HCT116 (cell line): Measurements from ENCODE around the gene OR6X1. TPM values are rescaled to one million over a fixed set of nuclear protein-coding genes. Genes with fewer than 3 reads are reported as not detected.

ENCODE experiments used
- ATAC-seq: fragments of 200-7000 bp; cut with Tn5 transposase; 2 replicates; pipeline ENCODE4 v1.9.1; 2020; ENCODE audit warnings: mild to moderate bottlenecking, moderate library complexity
- BruUV-seq: library from RNA; stranded (reverse); fragments of 400-500 nt; replicated peaks from 2 replicates; lab custom pipeline; 2021; lab: Mats Ljungman, UMichigan
- CTCF ChIA-PET: fragments of 300-600 bp; sonication (Branson Sonifier 250); formaldehyde crosslinking; loops from one replicate; lab custom pipeline; 2021; ENCODE audit warnings: antibody characterized with exemption; lab: Charles Lee
- POLR2A ChIA-PET: fragments of 300-600, 350-600 bp; sonication (Branson Sonifier 250); formaldehyde crosslinking; loops from one replicate; lab custom pipeline; 2021; ENCODE audit warnings: antibody characterized with exemption; lab: Charles Lee
- RAD21 ChIA-PET, 2 experiments: fragments of 300-600 bp; sonication (Branson Sonifier 250); formaldehyde crosslinking; loops; one replicate each; lab custom pipeline; 2023; ENCODE audit warnings: low total read pairs in 2 of 2; ENCODE audit not compliant: uncharacterized antibody in 2 of 2, unreplicated experiment in 2 of 2, low non-redundant PET in 1 of 2; lab: Charles Lee
- DNase-seq: peaks from one replicate; pipeline ENCODE4 v3.0.0-alpha.2; 2010; ENCODE audit warnings: low read depth, low spot score
- H2AFZ ChIP-seq: fragments of 200-600 bp; shearing (Covaris generic), sonication (generic); 2 replicates; pipeline ENCODE4 v1.6.1; 2017; ENCODE audit warnings: low read depth, mixed run types, mixed read lengths, antibody characterized with exemption, low read length; ENCODE audit not compliant: poor library complexity, severe bottlenecking
- H3K27ac ChIP-seq: 2 replicates; pipeline ENCODE4 v1.5.1; 2012; ENCODE audit warnings: low read depth, low read length
- H3K27me3 ChIP-seq: fragments of 200-600 bp; sonication (generic); 2 replicates; pipeline ENCODE4 v1.6.1; 2016; ENCODE audit warnings: mixed run types, low read length, mixed read lengths; ENCODE audit not compliant: insufficient read depth
- H3K36me3 ChIP-seq, 2 experiments: fragments of 200-500 bp in 1 of 2; fragments of 200-600 bp in 1 of 2; sonication (Bioruptor generic) in 1 of 2; sonication (generic) in 1 of 2; 2 replicates each; pipeline versions ENCODE4 v1.5.1 to v1.6.1; 2014 to 2016; ENCODE audit warnings: low read length in 2 of 2, inconsistent platforms in 1 of 2, mixed read lengths in 1 of 2, mixed run types in 1 of 2; ENCODE audit not compliant: insufficient read depth in 2 of 2, control insufficient read depth in 1 of 2
- H3K4me1 ChIP-seq, 2 experiments: fragments of 200-600 bp in 1 of 2; sonication (generic) in 1 of 2; 2 replicates each; pipeline versions ENCODE4 v1.5.1 to v1.6.1; 2012 to 2017; ENCODE audit warnings: low read length in 2 of 2, inconsistent platforms in 1 of 2, mild to moderate bottlenecking in 1 of 2, mixed read lengths in 1 of 2, mixed run types in 1 of 2, moderate library complexity in 1 of 2; ENCODE audit not compliant: insufficient read depth in 2 of 2, control insufficient read depth in 1 of 2
- H3K4me2 ChIP-seq: fragments of 200-600 bp; sonication (generic); 2 replicates; pipeline ENCODE4 v1.6.1; 2017; ENCODE audit warnings: mixed run types, low read length, mixed read lengths
- H3K4me3 ChIP-seq, 2 experiments: fragments of 200-600 bp in 1 of 2; sonication (generic) in 1 of 2; replicated peaks in 1 of 2; 2 replicates each; pipeline ENCODE4 v1.5.1; 2011 to 2016; ENCODE audit warnings: low read length in 2 of 2, control low read depth in 1 of 2, low read depth in 1 of 2, mild to moderate bottlenecking in 1 of 2, mixed read lengths in 1 of 2, mixed run types in 1 of 2
- H3K79me2 ChIP-seq: fragments of 200-600 bp; sonication (generic); 2 replicates; pipeline ENCODE4 v1.6.1; 2017; ENCODE audit warnings: mild to moderate bottlenecking, mixed run types, low read length, moderate library complexity, mixed read lengths; ENCODE audit not compliant: insufficient read depth
- H3K9ac ChIP-seq: fragments of 200-600 bp; sonication (generic); 2 replicates; pipeline ENCODE4 v1.6.1; 2016; ENCODE audit warnings: low read length, mixed read lengths
- H3K9me2 ChIP-seq: fragments of 200-600 bp; sonication (generic), shearing (Covaris generic); 2 replicates; pipeline ENCODE4 v1.6.1; 2017; ENCODE audit warnings: mixed run types, mild to moderate bottlenecking, moderate library complexity; ENCODE audit not compliant: insufficient read depth
- H3K9me3 ChIP-seq, 2 experiments: fragments of 200-500 bp in 1 of 2; fragments of 200-600 bp in 1 of 2; sonication (Bioruptor generic) in 1 of 2; sonication (generic) in 1 of 2; 2 replicates each; pipeline ENCODE4 v1.6.1; 2014 to 2017; ENCODE audit warnings: low read length in 2 of 2, mixed read lengths in 2 of 2, inconsistent platforms in 1 of 2, low read depth in 1 of 2, mild to moderate bottlenecking in 1 of 2, mixed run types in 1 of 2, moderate library complexity in 1 of 2; ENCODE audit not compliant: control insufficient read depth in 1 of 2, insufficient read depth in 1 of 2
- H4K20me1 ChIP-seq: fragments of 200-600 bp; sonication (generic), shearing (Covaris generic); 2 replicates; pipeline ENCODE4 v1.6.1; 2017; ENCODE audit warnings: mixed run types, mild to moderate bottlenecking, moderate library complexity; ENCODE audit not compliant: insufficient read depth
- CBX3 ChIP-seq: IDR thresholded peaks from 2 replicates; pipeline ENCODE4 v1.6.1; 2012; ENCODE audit warnings: low read depth
- CEBPB ChIP-seq: IDR thresholded peaks from 2 replicates; pipeline ENCODE4 v1.6.1; 2012; ENCODE audit warnings: low read depth
- CTCF ChIP-seq, 3 experiments: fragments of 200-600 bp in 1 of 3; sonication (generic) in 1 of 3; IDR thresholded peaks in 2 of 3; conservative IDR thresholded peaks in 1 of 3; 2 replicates each; pipeline ENCODE4 v1.5.1; 2012 to 2017; ENCODE audit warnings: low read depth in 2 of 3, low read length in 2 of 3, antibody characterized with exemption in 1 of 3, borderline replicate concordance in 1 of 3, control low read depth in 1 of 3, mild to moderate bottlenecking in 1 of 3, mixed read lengths in 1 of 3, mixed run types in 1 of 3, moderate library complexity in 1 of 3; ENCODE audit not compliant: insufficient read depth in 1 of 3
- EGR1 ChIP-seq: IDR thresholded peaks from 2 replicates; pipeline ENCODE4 v1.6.1; 2012; ENCODE audit warnings: low read depth
- FOSL1 ChIP-seq: IDR thresholded peaks from 2 replicates; pipeline ENCODE4 v1.6.1; 2012; ENCODE audit warnings: low read depth
- MAX ChIP-seq: IDR thresholded peaks from 2 replicates; pipeline ENCODE4 v1.6.1; 2012
- POLR2A ChIP-seq: IDR thresholded peaks from 2 replicates; pipeline ENCODE4 v1.7.0; 2011; ENCODE audit warnings: borderline replicate concordance; ENCODE audit not compliant: insufficient read depth, insufficient read length; ENCODE audit errors: extremely low read depth
- POLR2AphosphoS5 ChIP-seq: IDR thresholded peaks from 2 replicates; pipeline ENCODE4 v1.6.1; 2011; ENCODE audit warnings: mild to moderate bottlenecking, low read depth, low read length, moderate library complexity
- RAD21 ChIP-seq: IDR thresholded peaks from 2 replicates; pipeline ENCODE4 v1.6.1; 2012; ENCODE audit warnings: low read depth, mild to moderate bottlenecking
- SIN3A ChIP-seq: IDR thresholded peaks from 2 replicates; pipeline ENCODE4 v1.6.1; 2012; ENCODE audit warnings: low read depth
- YY1 ChIP-seq: IDR thresholded peaks from 2 replicates; pipeline ENCODE4 v1.6.1; 2011; ENCODE audit warnings: low read length, low read depth, moderate library complexity, mild to moderate bottlenecking; ENCODE audit not compliant: insufficient replicate concordance; ENCODE audit errors: extremely low read depth
- ZBTB33 ChIP-seq: IDR thresholded peaks from 2 replicates; pipeline ENCODE4 v1.6.1; 2011; ENCODE audit warnings: mild to moderate bottlenecking, low read length, moderate library complexity; ENCODE audit not compliant: insufficient replicate concordance; ENCODE audit errors: extremely low read depth
- ZFX ChIP-seq: fragments of 450-650 bp; IDR thresholded peaks from 2 replicates; pipeline ENCODE4 v1.6.1; 2017
- intact Hi-C: fragments of 100-400 bp; cut with micrococcal nuclease; formaldehyde crosslinking; loops from 2 replicates; pipeline ENCODE4 v1.10.0; 2022
- total RNA-seq: library from RNA; stranded (reverse); gene quantifications from one replicate; pipeline ENCODE4 v1.2.1, GENCODE V29; 2021; ENCODE audit not compliant: unreplicated experiment
- TF ChIP-seq, protein P1 (sequence below): IDR thresholded peaks from 2 replicates; pipeline ENCODE4 v1.6.1; 2012; ENCODE audit warnings: low read depth

OR6X1 gene
- total RNA-seq, 1 experiment from 2014 or later = not detected

GRCh38 chr11:123725995-123726655, 28.2 kb downstream of the OR6X1 start:
- no peak overlapping the region for H3K4me3 ChIP-seq
- no peaks in the 10 kb centered on the region for H3K4me1 ChIP-seq
- no peak for ATAC-seq
- peaks cover 36 to 56% of the 10 kb centered on the region in 2 experiments; a peak in 3 of 4 replicates for H3K36me3 ChIP-seq
- H3K27me3 ChIP-seq = no peaks in the 10 kb centered on the region
- POLR2A ChIA-PET = no interaction called here
- no peak overlapping the region for H2AFZ ChIP-seq
- no peak overlapping the region for H3K4me2 ChIP-seq
- no peaks in the 10 kb centered on the region for H3K79me2 ChIP-seq
- TF ChIP-seq POLR2A (no peak), ZBTB33 (no peak), RAD21 (no peak), POLR2AphosphoS5 (no peak), MAX (no peak), CTCF (IDR thresholded peaks at IDR 0.05 in 2 of 3, conservative IDR thresholded peaks at IDR 0.05 in 1 of 3; ENCODE audit: borderline replicate concordance in 1 of 3, insufficient read depth in 1 of 3, low read depth in 2 of 3, low read length in 2 of 3) (no peak), YY1 (no peak), SIN3A (no peak), FOSL1 (no peak), CEBPB (no peak), EGR1 (no peak), CBX3 (no peak), ZFX (no peak)
- TF ChIP-seq, protein P1, sequence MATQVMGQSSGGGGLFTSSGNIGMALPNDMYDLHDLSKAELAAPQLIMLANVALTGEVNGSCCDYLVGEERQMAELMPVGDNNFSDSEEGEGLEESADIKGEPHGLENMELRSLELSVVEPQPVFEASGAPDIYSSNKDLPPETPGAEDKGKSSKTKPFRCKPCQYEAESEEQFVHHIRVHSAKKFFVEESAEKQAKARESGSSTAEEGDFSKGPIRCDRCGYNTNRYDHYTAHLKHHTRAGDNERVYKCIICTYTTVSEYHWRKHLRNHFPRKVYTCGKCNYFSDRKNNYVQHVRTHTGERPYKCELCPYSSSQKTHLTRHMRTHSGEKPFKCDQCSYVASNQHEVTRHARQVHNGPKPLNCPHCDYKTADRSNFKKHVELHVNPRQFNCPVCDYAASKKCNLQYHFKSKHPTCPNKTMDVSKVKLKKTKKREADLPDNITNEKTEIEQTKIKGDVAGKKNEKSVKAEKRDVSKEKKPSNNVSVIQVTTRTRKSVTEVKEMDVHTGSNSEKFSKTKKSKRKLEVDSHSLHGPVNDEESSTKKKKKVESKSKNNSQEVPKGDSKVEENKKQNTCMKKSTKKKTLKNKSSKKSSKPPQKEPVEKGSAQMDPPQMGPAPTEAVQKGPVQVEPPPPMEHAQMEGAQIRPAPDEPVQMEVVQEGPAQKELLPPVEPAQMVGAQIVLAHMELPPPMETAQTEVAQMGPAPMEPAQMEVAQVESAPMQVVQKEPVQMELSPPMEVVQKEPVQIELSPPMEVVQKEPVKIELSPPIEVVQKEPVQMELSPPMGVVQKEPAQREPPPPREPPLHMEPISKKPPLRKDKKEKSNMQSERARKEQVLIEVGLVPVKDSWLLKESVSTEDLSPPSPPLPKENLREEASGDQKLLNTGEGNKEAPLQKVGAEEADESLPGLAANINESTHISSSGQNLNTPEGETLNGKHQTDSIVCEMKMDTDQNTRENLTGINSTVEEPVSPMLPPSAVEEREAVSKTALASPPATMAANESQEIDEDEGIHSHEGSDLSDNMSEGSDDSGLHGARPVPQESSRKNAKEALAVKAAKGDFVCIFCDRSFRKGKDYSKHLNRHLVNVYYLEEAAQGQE = no peak
- TF ChIP-seq, all 23 proteins: peak for 0
- intact Hi-C loops = no loop called here
- BruUV-seq = no TSS peak
- Histone ChIP-seq H3K9me2 (no peaks in the 10 kb centered on the region), H3K9ac (no peak overlapping the region), H3K27ac (no peak overlapping the region), H3K9me3 (no peaks in the 10 kb centered on the region), H4K20me1 (no peaks in the 10 kb centered on the region)
- CTCF ChIA-PET = no interaction called here
- RAD21 ChIA-PET = no interaction called here
- DNase-seq = no peak
